Fibroblast of lung (primary cell): Measurements from ENCODE around the gene MTOR. TPM values are rescaled to one million over a fixed set of nuclear protein-coding genes. Genes with fewer than 3 reads are reported as not detected.
"Not testable (repeated sequence)": the region's sequence is repeated elsewhere in the genome, so short reads cannot be mapped to it uniquely, and the experiment has no call there.

ENCODE experiments used
- DNase-seq, 2 donors: peaks; one replicate each; pipeline versions ENCODE4 v3.0.0 to v3.0.0-alpha.2; 2010; ENCODE audit warnings: low read depth in 2 of 2
- H2AFZ ChIP-seq: 2 replicates; pipeline ENCODE4 v1.5.1; 2012; ENCODE audit warnings: low read length, control low read depth, inconsistent platforms
- H3K27ac ChIP-seq: 2 replicates; pipeline ENCODE4 v1.5.1; 2011; ENCODE audit warnings: low read length, control low read depth; ENCODE audit not compliant: insufficient read depth
- H3K27me3 ChIP-seq: 2 replicates; pipeline ENCODE4 v1.5.1; 2011; ENCODE audit warnings: mild to moderate bottlenecking, low read length; ENCODE audit not compliant: control insufficient read depth, insufficient read depth
- H3K36me3 ChIP-seq: 2 replicates; pipeline ENCODE4 v1.5.1; 2011; ENCODE audit warnings: low read length; ENCODE audit not compliant: control insufficient read depth, insufficient read depth
- H3K4me1 ChIP-seq: 2 replicates; pipeline ENCODE4 v1.5.1; 2011; ENCODE audit warnings: low read length; ENCODE audit not compliant: control insufficient read depth, insufficient read depth; ENCODE audit errors: extremely low read depth
- H3K4me2 ChIP-seq: 2 replicates; pipeline ENCODE4 v1.5.1; 2011; ENCODE audit warnings: low read length, control low read depth; ENCODE audit not compliant: insufficient read depth; ENCODE audit errors: extremely low read depth
- H3K4me3 ChIP-seq, 4 experiments: fragments of 200-600 bp in 1 of 4; sonication (generic) in 1 of 4; replicated peaks in 1 of 4; 2 replicates each; pipeline ENCODE4 v1.5.1; 2011 to 2016; ENCODE audit warnings: low read length in 4 of 4, low read depth in 3 of 4, mild to moderate bottlenecking in 3 of 4, control low read depth in 2 of 4, inconsistent platforms in 1 of 4, mixed read lengths in 1 of 4; ENCODE audit not compliant: insufficient read depth in 1 of 4; ENCODE audit errors: control extremely low read depth in 1 of 4
- H3K79me2 ChIP-seq: 2 replicates; pipeline ENCODE4 v1.5.1; 2012; ENCODE audit warnings: mild to moderate bottlenecking, low read length, inconsistent platforms; ENCODE audit not compliant: control insufficient read depth, insufficient read depth
- H3K9ac ChIP-seq: 2 replicates; pipeline ENCODE4 v1.5.1; 2011; ENCODE audit warnings: mild to moderate bottlenecking, low read length, control low read depth; ENCODE audit not compliant: insufficient read depth
- H3K9me3 ChIP-seq: 2 replicates; pipeline ENCODE4 v1.5.1; 2012; ENCODE audit warnings: low read depth, low read length; ENCODE audit not compliant: control insufficient read depth, insufficient read depth
- H4K20me1 ChIP-seq: 2 replicates; pipeline ENCODE4 v1.5.1; 2011; ENCODE audit warnings: low read length; ENCODE audit not compliant: control insufficient read depth, insufficient read depth; ENCODE audit errors: extremely low read depth
- CTCF ChIP-seq, 2 donors: IDR thresholded peaks in 1 of 2; conservative IDR thresholded peaks in 1 of 2; 1 replicate in 1 of 2; 2 replicates in 1 of 2; pipeline ENCODE4 v1.5.1; 2011 to 2012; ENCODE audit warnings: low read length in 2 of 2, control low read depth in 1 of 2, inconsistent platforms in 1 of 2, low read depth in 1 of 2, mild to moderate bottlenecking in 1 of 2
- EZH2 ChIP-seq: IDR thresholded peaks from 2 replicates; pipeline ENCODE4 v1.5.1; 2012; ENCODE audit warnings: low read length, control low read depth, mild to moderate bottlenecking; ENCODE audit errors: missing control alignments
- polyA plus RNA-seq, 2 donors: library from polyadenylated mRNA; depleted of rRNA in 1 of 2; stranded (reverse) in 1 of 2; unstranded in 1 of 2; fragments of >200 nt; gene quantifications; 2 replicates each; pipeline ENCODE4 v1.2.1, GENCODE V29; 2011 to 2012; ENCODE audit warnings: missing spikeins in 1 of 2
- total RNA-seq: library from RNA; depleted of rRNA; stranded (reverse); fragments of >200 nt; gene quantifications from 2 replicates; pipeline ENCODE4 v1.2.1, GENCODE V29; 2014

MTOR gene
- total and polyA plus RNA-seq, 2 donors (not counting 1 experiment from before 2014, with no cell fraction given): 20.2 to 36.2 TPM

DNA sequence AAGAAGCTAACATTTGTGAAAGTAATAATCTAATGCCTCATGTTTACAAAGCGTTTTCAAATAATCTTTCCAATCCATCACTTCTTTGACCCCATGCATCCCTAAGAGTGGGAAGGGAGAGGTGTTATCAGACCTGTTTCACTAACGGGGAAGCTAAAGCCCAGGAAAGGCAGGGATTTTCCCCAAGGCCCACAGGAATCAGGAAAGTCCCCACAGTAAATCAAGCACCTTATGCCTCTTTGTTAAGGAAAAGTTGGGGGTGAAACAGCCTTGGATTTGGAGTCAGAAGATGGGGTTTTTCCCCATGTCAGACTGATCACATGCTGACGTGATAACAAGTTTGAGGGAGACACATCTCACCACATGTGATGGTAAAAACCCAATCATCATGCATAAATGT lies 93.1 kb downstream of the MTOR start:
- no peak for DNase-seq
- H3K27ac ChIP-seq: no peak overlapping the region
- no peak overlapping the region for H3K9ac ChIP-seq
- H3K4me2 ChIP-seq: no peak overlapping the region
- no peaks in the 10 kb centered on the region for H3K36me3 ChIP-seq
- no peaks in the 10 kb centered on the region for H3K79me2 ChIP-seq
- H3K4me3 ChIP-seq: no peak overlapping the region
- no peaks in the 10 kb centered on the region for H3K27me3 ChIP-seq
- TF ChIP-seq EZH2 (no peak), CTCF (conservative IDR thresholded peaks at IDR 0.05 in 1 of 2, IDR thresholded peaks at IDR 0.05 in 1 of 2; ENCODE audit: low read depth in 1 of 2, low read length in 2 of 2) (no peak)
- H4K20me1 ChIP-seq: no peaks in the 10 kb centered on the region
- no peak overlapping the region for H2AFZ ChIP-seq
- H3K9me3 ChIP-seq: no peaks in the 10 kb centered on the region
- no peaks in the 10 kb centered on the region for H3K4me1 ChIP-seq

GRCh38 chr1:11168731-11169130 lies 93.6 kb downstream of the MTOR start:
- H3K4me1 ChIP-seq: no peaks in the 10 kb centered on the region
- H3K4me2 ChIP-seq: no peak overlapping the region
- no peaks in the 10 kb centered on the region for H3K9me3 ChIP-seq
- H3K79me2 ChIP-seq: no peaks in the 10 kb centered on the region
- H3K9ac ChIP-seq: no peak overlapping the region
- H3K27ac ChIP-seq: no peak overlapping the region
- DNase-seq: peak in 1 of 2 donors; percentile 41
- TF ChIP-seq CTCF (conservative IDR thresholded peaks at IDR 0.05 in 1 of 2, IDR thresholded peaks at IDR 0.05 in 1 of 2; ENCODE audit: low read depth in 1 of 2, low read length in 2 of 2): no peak
- TF ChIP-seq EZH2: no peak
- no peaks in the 10 kb centered on the region for H3K27me3 ChIP-seq
- no peak overlapping the region for H2AFZ ChIP-seq
- H3K4me3 ChIP-seq: no peak overlapping the region
- H3K36me3 ChIP-seq: no peaks in the 10 kb centered on the region
- H4K20me1 ChIP-seq: no peaks in the 10 kb centered on the region

- not testable (repeated sequence) for H3K9me3 ChIP-seq, H3K9ac ChIP-seq, H3K36me3 ChIP-seq, H3K4me3 ChIP-seq, DNase-seq, H3K27ac ChIP-seq, H4K20me1 ChIP-seq, H3K4me1 ChIP-seq, H3K27me3 ChIP-seq, H2AFZ ChIP-seq, H3K4me2 ChIP-seq, H3K79me2 ChIP-seq
These were observed 95.6 kb downstream of the MTOR start for GRCh38 chr1:11166744-11167143.

DNA sequence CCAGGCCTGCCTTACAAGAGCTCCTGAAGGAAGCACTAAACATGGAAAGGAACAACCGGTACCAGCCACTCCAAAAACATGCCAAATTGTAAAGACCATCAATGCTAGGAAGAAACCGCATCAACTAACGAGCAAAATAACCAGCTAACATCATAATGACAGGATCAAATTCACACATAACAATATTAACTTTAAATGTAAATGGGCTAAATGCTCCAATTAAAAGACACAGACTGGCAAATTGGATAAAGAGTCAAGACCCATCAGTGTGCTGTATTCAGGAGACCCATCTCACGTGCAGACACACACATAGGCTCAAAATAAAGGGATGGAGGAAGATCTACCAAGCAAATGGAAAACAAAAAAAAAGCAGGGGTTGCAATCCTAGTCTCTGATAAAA lies 99.6 kb downstream of the MTOR start:
- DNase-seq, H3K79me2 ChIP-seq, H2AFZ ChIP-seq, H4K20me1 ChIP-seq, H3K27ac ChIP-seq, H3K9me3 ChIP-seq, H3K36me3 ChIP-seq, H3K4me3 ChIP-seq, H3K9ac ChIP-seq, H3K27me3 ChIP-seq, H3K4me2 ChIP-seq: not testable (repeated sequence)
- peaks cover 13% of the 10 kb centered on the region for H3K4me1 ChIP-seq
